CD14-positive monocyte (primary cell): ENCODE measurements around the gene GGTA1. TPM values are rescaled to one million over a fixed set of nuclear protein-coding genes. Genes with fewer than 3 reads are reported as not detected.

Experiments
- DNase-seq, 3 donors: peaks; one replicate each; pipeline ENCODE4 v3.0.0-alpha.2; 2011 to 2022
- H2AFZ ChIP-seq: 2 replicates; pipeline ENCODE4 v1.6.0; 2012; ENCODE audit warnings: mild to moderate bottlenecking, low read depth, low read length, inconsistent platforms; ENCODE audit not compliant: insufficient read depth, poor library complexity, severe bottlenecking
- H3K27ac ChIP-seq, 2 donors: 1 replicate in 1 of 2; 2 replicates in 1 of 2; pipeline ENCODE4 v1.5.1; 2012 to 2013; ENCODE audit warnings: low read length in 2 of 2, control low read depth in 1 of 2, inconsistent platforms in 1 of 2, low read depth in 1 of 2, mild to moderate bottlenecking in 1 of 2
- H3K27me3 ChIP-seq, 2 donors: one replicate each; pipeline versions ENCODE4 v1.6.0 to v1.6.1; 2011 to 2013; ENCODE audit warnings: low read length in 2 of 2; ENCODE audit not compliant: control insufficient read depth in 2 of 2, insufficient read depth in 2 of 2
- H3K36me3 ChIP-seq, 2 donors: replicated peaks in 1 of 2; 1 replicate in 1 of 2; 2 replicates in 1 of 2; pipeline versions ENCODE4 v1.5.1 to v1.6.1; 2012 to 2013; ENCODE audit warnings: low read length in 2 of 2, control low read depth in 1 of 2, inconsistent platforms in 1 of 2, mild to moderate bottlenecking in 1 of 2; ENCODE audit not compliant: insufficient read depth in 2 of 2, control insufficient read depth in 1 of 2
- H3K4me1 ChIP-seq, 2 donors: 1 replicate in 1 of 2; 2 replicates in 1 of 2; pipeline versions ENCODE4 v1.5.1 to v1.6.1; 2012 to 2013; ENCODE audit warnings: low read length in 2 of 2, control low read depth in 1 of 2, inconsistent platforms in 1 of 2, mild to moderate bottlenecking in 1 of 2, moderate library complexity in 1 of 2; ENCODE audit not compliant: insufficient read depth in 2 of 2, control insufficient read depth in 1 of 2
- H3K4me2 ChIP-seq: replicated peaks from 2 replicates; pipeline ENCODE3; 2012; ENCODE audit warnings: low read length, moderate library complexity, mild to moderate bottlenecking; ENCODE audit not compliant: poor library complexity, severe bottlenecking; ENCODE audit errors: extremely low read depth
- H3K4me3 ChIP-seq, 3 experiments: fragments of 200-600 bp in 1 of 3; sonication (generic) in 1 of 3; replicated peaks in 1 of 3; 1 replicate in 2 of 3; 2 replicates in 1 of 3; pipeline ENCODE4 v1.5.1; 2011 to 2013; ENCODE audit warnings: low read length in 3 of 3, mild to moderate bottlenecking in 3 of 3, control low read depth in 2 of 3, low read depth in 2 of 3, inconsistent platforms in 1 of 3, moderate library complexity in 1 of 3
- H3K79me2 ChIP-seq: 2 replicates; pipeline ENCODE4 v1.6.0; 2012; ENCODE audit warnings: mild to moderate bottlenecking, control low read depth, inconsistent platforms, low read length, moderate library complexity; ENCODE audit not compliant: insufficient read depth
- H3K9ac ChIP-seq: 2 replicates; pipeline ENCODE4 v1.6.0; 2017; ENCODE audit warnings: low read length, mild to moderate bottlenecking; ENCODE audit not compliant: insufficient read depth, poor library complexity, severe bottlenecking
- H3K9me3 ChIP-seq, 2 donors: replicated peaks in 1 of 2; 1 replicate in 1 of 2; 2 replicates in 1 of 2; pipeline versions ENCODE4 v1.5.1 to v1.6.1; 2012 to 2013; ENCODE audit warnings: low read length in 2 of 2, control low read depth in 1 of 2; ENCODE audit not compliant: control insufficient read depth in 1 of 2, insufficient read depth in 1 of 2
- H4K20me1 ChIP-seq: 2 replicates; pipeline ENCODE4 v1.6.0; 2012; ENCODE audit warnings: mild to moderate bottlenecking, low read length, control low read depth, moderate library complexity; ENCODE audit not compliant: insufficient read depth
- H3K27ac Mint-ChIP-seq, 7 donors: one replicate each; pipeline ENCODE4 v1.8.0; 2020; ENCODE audit warnings: mild to moderate bottlenecking in 7 of 7, mixed read lengths in 7 of 7, moderate library complexity in 6 of 7, inconsistent platforms in 2 of 7
- H3K27me3 Mint-ChIP-seq, 3 donors: one replicate each; pipeline ENCODE4 v1.8.0; 2021 to 2022; ENCODE audit warnings: low read depth in 3 of 3, mild to moderate bottlenecking in 3 of 3, mixed read lengths in 3 of 3, moderate library complexity in 3 of 3, inconsistent platforms in 1 of 3
- H3K36me3 Mint-ChIP-seq, 2 donors: one replicate each; pipeline ENCODE4 v1.8.0; 2020; ENCODE audit warnings: mixed read lengths in 2 of 2, inconsistent platforms in 1 of 2, mild to moderate bottlenecking in 1 of 2
- H3K4me1 Mint-ChIP-seq: one replicate; pipeline ENCODE4 v1.8.0; 2020; ENCODE audit warnings: mild to moderate bottlenecking, mixed read lengths
- H3K4me3 Mint-ChIP-seq, 2 donors: one replicate each; pipeline ENCODE4 v1.8.0; 2020; ENCODE audit warnings: mild to moderate bottlenecking in 2 of 2, mixed read lengths in 2 of 2, moderate library complexity in 1 of 2
- H3K9me3 Mint-ChIP-seq, 7 donors: one replicate each; pipeline ENCODE4 v1.8.0; 2020 to 2022; ENCODE audit warnings: mixed read lengths in 7 of 7, mild to moderate bottlenecking in 6 of 7, moderate library complexity in 6 of 7, inconsistent platforms in 2 of 7
- CTCF ChIP-seq: fragments of 200-600 bp; IDR thresholded peaks from one replicate; pipeline ENCODE4 v1.8.0; 2022; ENCODE audit warnings: antibody characterized with exemption, mild to moderate bottlenecking
- WGBS: methylation state at CpG from one replicate; pipeline ENCODE4 v1.1.5; 2013; ENCODE audit warnings: missing lambda C conversion rate; ENCODE audit not compliant: insufficient coverage; 5-methylcytosine and 5-hydroxymethylcytosine counted together
- intact Hi-C, 2 donors: fragments of 100-400 bp; cut with micrococcal nuclease; formaldehyde crosslinking; loops; one replicate each; pipeline versions ENCODE4 v1.15.0 to v1.15.1; 2023
- polyA plus RNA-seq, 3 donors: library from polyadenylated mRNA; depleted of rRNA in 1 of 3; unstranded in 2 of 3; stranded (reverse) in 1 of 3; fragments of 300-500 nt in 2 of 3; fragments of >200 nt in 1 of 3; fragmentation: Illumina TruSeq in 2 of 3; gene quantifications; 1 replicate in 2 of 3; 2 replicates in 1 of 3; pipeline ENCODE4 v1.2.3, GENCODE V29; 2012 to 2021

The GGTA1 gene
- polyA plus RNA-seq, 3 donors = 10.9 to 35.6 (median 15.4) TPM

- H3K4me3 ChIP-seq = no peak overlapping the region
- H4K20me1 ChIP-seq = no peaks in the 10 kb centered on the region
- DNase-seq = no peak
- Mint-ChIP-seq H3K4me3 (no peak overlapping the region), H3K27ac (peak overlapping the region in 1 of 7 donors; percentile 11), H3K27me3 (peaks cover 3 to 17% (median 7%) of the 10 kb centered on the region in 3 donors), H3K4me1 (peaks cover 2% of the 10 kb centered on the region), H3K36me3 (peaks cover 0 to 10% of the 10 kb centered on the region in 2 donors), H3K9me3 (peaks cover 0 to 2% (median 0%) of the 10 kb centered on the region in 7 donors)
- no peak overlapping the region for H3K4me2 ChIP-seq
- 72% methylated on average over 9 of the region's 9 CpGs for WGBS
- no peak overlapping the region for H2AFZ ChIP-seq
- no peaks in the 10 kb centered on the region for H3K4me1 ChIP-seq
- intact Hi-C loops = no loop called here
- H3K27ac ChIP-seq = no peak overlapping the region
- H3K27me3 ChIP-seq = peaks cover 2 to 3% of the 10 kb centered on the region in 2 donors
- H3K9ac ChIP-seq = no peak overlapping the region
- no peaks in the 10 kb centered on the region for H3K36me3 ChIP-seq
- no peak for TF ChIP-seq CTCF
- H3K79me2 ChIP-seq = no peaks in the 10 kb centered on the region
- no peaks in the 10 kb centered on the region for H3K9me3 ChIP-seq
Measured at GRCh38 chr9:121453232-121453892, 46.3 kb downstream of the GGTA1 start.

- Histone ChIP-seq H3K36me3 (no peaks in the 10 kb centered on the region), H3K9ac (no peak overlapping the region), H3K27me3 (peaks cover 11 to 15% of the 10 kb centered on the region in 2 donors), H3K4me3 (no peak overlapping the region), H3K9me3 (no peaks in the 10 kb centered on the region), H3K27ac (no peak overlapping the region), H2AFZ (no peak overlapping the region), H3K79me2 (no peaks in the 10 kb centered on the region), H3K4me2 (no peak overlapping the region), H3K4me1 (no peaks in the 10 kb centered on the region), H4K20me1 (no peaks in the 10 kb centered on the region)
- Mint-ChIP-seq H3K9me3 (peaks cover 0 to 2% (median 0%) of the 10 kb centered on the region in 7 donors), H3K27me3 (peaks cover 9 to 16% (median 13%) of the 10 kb centered on the region in 3 donors), H3K36me3 (peaks cover 0 to 10% of the 10 kb centered on the region in 2 donors), H3K27ac (no peak overlapping the region), H3K4me3 (no peak overlapping the region), H3K4me1 (peaks cover 9% of the 10 kb centered on the region)
- intact Hi-C loops = no loop called here
- no peak for TF ChIP-seq CTCF
- no peak for DNase-seq
- 80% methylated on average over 4 of the region's 6 CpGs for WGBS
Measured at GRCh38 chr9:121452085-121452484, 47.6 kb downstream of the GGTA1 start.
